Heart left ventricle (tissue), 13 donors: ENCODE measurements around the gene ABCC4.

Source experiments
- CTCF ChIP-seq, 12 donors: fragments of 200-600 bp; sonication (generic) in 4 of 12; IDR thresholded peaks; one replicate each; pipeline versions ENCODE4 v1.5.0 to v1.8.0; 2018 to 2022; ENCODE audit warnings: antibody characterized with exemption in 12 of 12, mild to moderate bottlenecking in 5 of 12
- POLR2A ChIP-seq, 2 donors: fragments of 450-650 bp; IDR thresholded peaks; one replicate each; pipeline ENCODE4 v1.6.1; 2017; ENCODE audit warnings: antibody characterized with exemption in 2 of 2, mild to moderate bottlenecking in 2 of 2, moderate library complexity in 2 of 2
- donor health status: ischemic (EF 13 %, LVEDD 7.1; RV severe dilation, severe dysfunction).
- donor health status: DM: no; HTN: yes; CAD: no.
- donor health status: DM: no; HTN: no; CAD: no.
- donor health status: ischemic (EF 25% LVEDD 6.9; RV normal size, moderate dysfunction).
- donor health status: ischemic (EF 25% LVEDD 5.7; RV mildly dilated, moderate dysfunction).
- donor health status: ischemic (EF 35%, LVEDD 5.7; RV mildly dilated, moderate dysfunction).
- donor health status: nonischemic (EF 11% LVEDD 7.7; RV severe dilation, severe dysfunction).
- donor health status: DM: yes; HTN: yes; CAD: no.
- donor health status: PGD.
- donor health status: ischemic (EF 29% LVEDD 5.4; RV normal size, mild dysfunction).
- donor health status: nonischemic (EF 23%, LVEDD 6.1; RV moderate dilation, normal function).

- no peak for TF ChIP-seq CTCF (IDR thresholded peaks at IDR 0.05)
- TF ChIP-seq POLR2A (IDR thresholded peaks at IDR 0.05): no peak
Observed at GRCh38 chr13:95106562-95106961, 194.7 kb downstream of the ABCC4 start.
